Mononuclear cell (primary cell): ENCODE data around the gene GPR132. TPM values are rescaled to one million over a fixed set of nuclear protein-coding genes. Genes with fewer than 3 reads are reported as not detected.

ENCODE experiments used
- H3K27me3 ChIP-seq: 2 replicates; pipeline ENCODE4 v1.6.0; 2011; ENCODE audit warnings: low read length, control low read depth; ENCODE audit not compliant: insufficient read depth
- H3K4me1 ChIP-seq: 2 replicates; pipeline ENCODE4 v1.5.1; 2011; ENCODE audit warnings: mild to moderate bottlenecking, low read length, control low read depth; ENCODE audit not compliant: insufficient read depth
- H3K4me3 ChIP-seq: 2 replicates; pipeline ENCODE4 v1.5.1; 2011; ENCODE audit warnings: mild to moderate bottlenecking, low read length, moderate library complexity
- H3K9me3 ChIP-seq: 2 replicates; pipeline ENCODE4 v1.5.1; 2011; ENCODE audit warnings: low read depth, mild to moderate bottlenecking, control low read depth, low read length
- total RNA-seq: library from RNA; depleted of rRNA; stranded (reverse); fragments of >200 nt; gene quantifications from one replicate; pipeline ENCODE4 v1.2.3, GENCODE V29; 2012

The GPR132 gene
- total RNA-seq, 1 donor = 98.0 TPM

GRCh38 chr14:105006831-105007592 is 58.2 kb downstream of the GPR132 start:
- Histone ChIP-seq H3K4me3 (no peak overlapping the region), H3K4me1 (no peaks in the 10 kb centered on the region), H3K9me3 (no peaks in the 10 kb centered on the region), H3K27me3 (no peaks in the 10 kb centered on the region)

GRCh38 chr14:105005929-105006830 is 59.0 kb downstream of the GPR132 start:
- H3K9me3 ChIP-seq = no peaks in the 10 kb centered on the region
- no peak overlapping the region for H3K4me3 ChIP-seq
- H3K4me1 ChIP-seq = no peaks in the 10 kb centered on the region
- no peaks in the 10 kb centered on the region for H3K27me3 ChIP-seq

DNA sequence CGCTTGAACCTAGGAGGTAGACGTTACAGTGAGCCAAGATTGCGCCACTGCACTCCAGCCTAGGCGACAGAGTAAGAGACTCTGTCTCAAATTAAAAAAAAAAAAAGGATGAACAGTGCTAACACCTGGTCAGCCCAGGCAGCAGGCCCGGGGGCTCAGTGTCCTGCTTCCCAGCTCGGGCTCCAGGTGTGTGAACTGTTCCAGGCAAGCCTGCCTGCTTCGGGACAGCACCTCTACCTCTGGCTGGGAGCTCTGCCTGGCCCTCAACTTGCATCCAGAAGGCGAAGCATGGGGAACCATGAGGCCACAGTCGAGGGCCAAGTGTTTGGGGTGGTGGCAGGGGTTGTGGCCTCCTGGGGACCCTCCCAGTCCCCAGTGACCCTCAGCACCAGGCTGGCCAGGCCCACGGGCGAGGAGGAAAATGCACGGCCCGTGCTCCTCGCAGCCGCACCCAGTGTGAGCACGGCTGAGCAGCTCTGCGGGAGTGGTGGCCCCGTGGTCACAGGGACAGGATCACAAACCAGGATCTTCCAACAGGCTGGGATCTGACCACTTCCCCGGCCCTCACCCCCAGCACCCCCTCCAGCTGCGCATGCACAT is 59.8 kb downstream of the GPR132 start:
- H3K27me3 ChIP-seq = no peaks in the 10 kb centered on the region
- H3K4me3 ChIP-seq = no peak overlapping the region
- H3K4me1 ChIP-seq = no peaks in the 10 kb centered on the region
- H3K9me3 ChIP-seq = no peaks in the 10 kb centered on the region

Other genes with a start within 250 kb of the GPR132 start
- 1.0 TPM for gene CEP170B, start 200.2 kb downstream of the GPR132 start, total RNA-seq
- gene PLD4, start 140.6 kb downstream of the GPR132 start, total RNA-seq = 15.3 TPM
- 0.10 TPM for gene AHNAK2, start 87.1 kb downstream of the GPR132 start, total RNA-seq
- 0.94 TPM for gene CLBA1, start 79.6 kb downstream of the GPR132 start, total RNA-seq
- gene CDCA4, start 44.3 kb downstream of the GPR132 start, total RNA-seq = 31.2 TPM
- gene JAG2, start 103.3 kb upstream of the GPR132 start, total RNA-seq = 0.42 TPM
- 6.3 TPM for gene NUDT14, start 115.9 kb upstream of the GPR132 start, total RNA-seq
- 25.4 TPM for gene BTBD6, start 183.1 kb upstream of the GPR132 start, total RNA-seq
- gene BRF1, start 235.6 kb upstream of the GPR132 start, total RNA-seq = 39.7 TPM
- gene PACS2, start 249.3 kb upstream of the GPR132 start, total RNA-seq = 27.0 TPM